HepG2 (cell line): ENCODE data around the gene SETD1B. TPM values are rescaled to one million over a fixed set of nuclear protein-coding genes. Genes with fewer than 3 reads are reported as not detected.
A peak's percentile ranks its signal among the peaks of the same experiment; 100 is the strongest.

Source experiments
- ADNP ChIP-seq: sonication (generic); formaldehyde crosslinking; IDR thresholded peaks from 2 replicates; pipeline ENCODE4 v1.4.0; 2020; ENCODE audit warnings: missing genetic modification reagents
- CENPT ChIP-seq: sonication (generic); formaldehyde crosslinking; IDR thresholded peaks from 2 replicates; pipeline ENCODE4 v1.8.0; 2022; ENCODE audit warnings: low read depth, mild to moderate bottlenecking, moderate library complexity, missing genetic modification reagents
- ELF1 ChIP-seq: sonication (generic); formaldehyde crosslinking; IDR thresholded peaks from 2 replicates; pipeline ENCODE4 v1.4.0; 2020; ENCODE audit warnings: missing genetic modification reagents
- HOXD1 ChIP-seq: sonication (generic); formaldehyde crosslinking; IDR thresholded peaks from 2 replicates; pipeline ENCODE4 v1.5.0; 2020; ENCODE audit warnings: missing genetic modification reagents
- ISX ChIP-seq: sonication (generic); formaldehyde crosslinking; conservative IDR thresholded peaks from 2 replicates; pipeline ENCODE4 v1.5.0; 2020; ENCODE audit warnings: missing genetic modification reagents
- NPAS2 ChIP-seq: sonication (generic); formaldehyde crosslinking; IDR thresholded peaks from 2 replicates; pipeline ENCODE4 v1.8.0; 2022; ENCODE audit warnings: mild to moderate bottlenecking, missing genetic modification reagents, borderline replicate concordance
- RELA ChIP-seq: sonication (generic); formaldehyde crosslinking; IDR thresholded peaks from 2 replicates; pipeline ENCODE4 v1.4.0; 2020; ENCODE audit warnings: missing genetic modification reagents
- RFXANK ChIP-seq: IDR thresholded peaks from 2 replicates; pipeline ENCODE4 v1.6.1; 2016
- SP140L ChIP-seq: sonication (generic); formaldehyde crosslinking; IDR thresholded peaks from 2 replicates; pipeline ENCODE4 v1.4.0; 2020; ENCODE audit warnings: missing genetic modification reagents, borderline replicate concordance
- SRSF9 ChIP-seq: fragments of 200-400 bp; formaldehyde crosslinking; IDR thresholded peaks from 2 replicates; pipeline ENCODE4 v1.6.1; 2018; ENCODE audit warnings: borderline replicate concordance, mild to moderate bottlenecking, low read depth, low read length; ENCODE audit not compliant: insufficient read depth, poor library complexity, severe bottlenecking
- TOE1 ChIP-seq: sonication (generic); formaldehyde crosslinking; IDR thresholded peaks from 2 replicates; pipeline ENCODE4 v1.4.0; 2020; ENCODE audit warnings: mild to moderate bottlenecking, missing genetic modification reagents
- ZC3H4 ChIP-seq: sonication (generic); formaldehyde crosslinking; IDR thresholded peaks from 2 replicates; pipeline ENCODE4 v1.4.0; 2020; ENCODE audit warnings: missing genetic modification reagents, borderline replicate concordance
- ZFAT ChIP-seq: sonication (generic); formaldehyde crosslinking; conservative IDR thresholded peaks from 2 replicates; pipeline ENCODE4 v1.8.1; 2023; ENCODE audit warnings: missing genetic modification reagents, inconsistent platforms
- ZNF20 ChIP-seq: sonication (generic); formaldehyde crosslinking; IDR thresholded peaks from 2 replicates; pipeline ENCODE4 v1.4.0; 2020; ENCODE audit warnings: mild to moderate bottlenecking, moderate library complexity, missing genetic modification reagents
- ZNF251 ChIP-seq: sonication (generic); formaldehyde crosslinking; IDR thresholded peaks from 2 replicates; pipeline ENCODE4 v1.9.0; 2021; ENCODE audit warnings: mild to moderate bottlenecking, missing genetic modification reagents
- ZNF274 ChIP-seq: sonication (generic); formaldehyde crosslinking; IDR thresholded peaks from 2 replicates; pipeline ENCODE4 v1.5.1; 2020; ENCODE audit warnings: mild to moderate bottlenecking, missing genetic modification reagents
- ZNF350 ChIP-seq: sonication (generic); formaldehyde crosslinking; IDR thresholded peaks from 2 replicates; pipeline ENCODE4 v1.4.0; 2020; ENCODE audit warnings: mild to moderate bottlenecking, low read depth, missing genetic modification reagents, borderline replicate concordance
- ZNF558 ChIP-seq: sonication (generic); formaldehyde crosslinking; IDR thresholded peaks from 2 replicates; pipeline ENCODE4 v1.9.0; 2022; ENCODE audit warnings: mild to moderate bottlenecking, missing genetic modification reagents, borderline replicate concordance
- ZNF562 ChIP-seq: sonication (generic); formaldehyde crosslinking; IDR thresholded peaks from 2 replicates; pipeline ENCODE4 v1.8.0; 2022; ENCODE audit warnings: missing genetic modification reagents, borderline replicate concordance
- polyA plus RNA-seq, 8 experiments: library from polyadenylated mRNA; depleted of rRNA in 3 of 8; stranded (reverse) in 7 of 8; unstranded in 1 of 8; fragments of >200 nt; fragmentation: Illumina TruSeq in 4 of 8; extraction: Trizol in 4 of 8; gene quantifications; 2 replicates each; pipeline versions ENCODE4 v1.2.1 to v1.2.3, GENCODE V29; 2011 to 2016; ENCODE audit warnings: low read depth in 4 of 8, missing spikeins in 1 of 8, mixed read lengths in 1 of 8; ENCODE audit not compliant: insufficient read depth in 1 of 8
- total RNA-seq, 5 experiments: library from RNA; depleted of rRNA; stranded (reverse); fragments of >200 nt; fragmentation: Illumina TruSeq; extraction: Trizol; gene quantifications; 2 replicates each; pipeline ENCODE4 v1.2.3, GENCODE V29; 2016; ENCODE audit warnings: low read depth in 1 of 5
- TF ChIP-seq, protein P1 (sequence below): sonication (generic); formaldehyde crosslinking; IDR thresholded peaks from 2 replicates; pipeline ENCODE4 v1.8.0; 2022; ENCODE audit warnings: missing genetic modification reagents, mild to moderate bottlenecking, inconsistent platforms, borderline replicate concordance
- TF ChIP-seq, protein P2 (sequence below): sonication (generic); formaldehyde crosslinking; IDR thresholded peaks from 2 replicates; pipeline ENCODE4 v1.8.1; 2023; ENCODE audit warnings: mild to moderate bottlenecking, missing genetic modification reagents, borderline replicate concordance
- TF ChIP-seq, protein P3 (sequence below): sonication (generic); formaldehyde crosslinking; IDR thresholded peaks from 2 replicates; pipeline ENCODE4 v1.9.0; 2021; ENCODE audit warnings: missing genetic modification reagents, borderline replicate concordance
- TF ChIP-seq, protein P4 (sequence below): sonication (generic); formaldehyde crosslinking; IDR thresholded peaks from 2 replicates; pipeline ENCODE4 v1.4.0; 2020; ENCODE audit warnings: mild to moderate bottlenecking, missing genetic modification reagents, borderline replicate concordance
- TF ChIP-seq, protein P5 (sequence below): IDR thresholded peaks from 2 replicates; pipeline ENCODE4 v1.6.1; 2016; ENCODE audit warnings: missing compliant biosample characterization, missing genetic modification reagents, borderline replicate concordance

The SETD1B gene
- total and polyA plus RNA-seq, 2 of the 13 experiments (the other 11 are each of a cell fraction or from before 2014, with no cell fraction given): 1.1 to 1.4 TPM

DNA sequence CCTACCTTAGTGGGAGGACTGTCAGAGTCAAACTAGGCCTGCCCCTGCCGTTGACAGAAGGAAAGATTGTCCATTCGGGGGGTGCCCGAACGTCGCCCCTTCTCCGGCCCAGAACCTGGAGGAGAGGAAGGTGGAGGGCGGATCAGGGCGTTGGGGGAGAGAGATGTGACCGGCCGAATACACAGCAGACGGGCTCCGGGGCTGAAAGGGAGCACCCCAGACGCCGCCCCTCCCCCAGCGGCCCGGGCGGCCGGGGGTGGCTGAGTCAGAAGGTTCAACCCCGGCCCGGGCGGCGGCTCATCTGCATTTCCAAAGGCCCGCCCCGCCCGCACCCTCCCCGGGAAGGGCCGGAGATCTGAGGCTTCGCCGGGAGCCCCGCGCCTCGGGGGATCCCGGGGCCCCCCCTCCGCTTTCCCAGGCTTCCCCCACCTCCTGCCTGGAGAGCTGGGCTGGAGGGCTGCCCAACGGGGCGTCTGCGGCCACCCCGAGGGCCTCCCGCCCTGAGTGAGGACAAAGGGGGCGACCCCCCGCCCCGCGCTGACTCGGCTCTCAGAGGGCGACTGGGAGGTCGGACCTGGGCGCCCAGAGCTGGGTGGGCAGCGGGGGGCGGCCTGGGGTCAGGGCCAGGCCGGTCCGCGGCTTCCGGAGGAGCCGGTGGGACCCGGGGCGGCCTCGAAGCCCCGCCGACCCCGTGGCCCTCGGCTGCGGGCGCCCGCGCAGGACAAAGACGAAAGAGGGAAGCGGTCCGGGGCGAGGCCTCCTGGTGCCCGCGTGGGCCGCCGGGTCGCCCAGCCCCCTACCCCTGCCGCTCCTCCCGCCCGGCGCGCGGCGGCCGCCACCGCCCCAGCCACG, 3.7 kb upstream of the SETD1B start (continued):
- TF ChIP-seq, protein P1, sequence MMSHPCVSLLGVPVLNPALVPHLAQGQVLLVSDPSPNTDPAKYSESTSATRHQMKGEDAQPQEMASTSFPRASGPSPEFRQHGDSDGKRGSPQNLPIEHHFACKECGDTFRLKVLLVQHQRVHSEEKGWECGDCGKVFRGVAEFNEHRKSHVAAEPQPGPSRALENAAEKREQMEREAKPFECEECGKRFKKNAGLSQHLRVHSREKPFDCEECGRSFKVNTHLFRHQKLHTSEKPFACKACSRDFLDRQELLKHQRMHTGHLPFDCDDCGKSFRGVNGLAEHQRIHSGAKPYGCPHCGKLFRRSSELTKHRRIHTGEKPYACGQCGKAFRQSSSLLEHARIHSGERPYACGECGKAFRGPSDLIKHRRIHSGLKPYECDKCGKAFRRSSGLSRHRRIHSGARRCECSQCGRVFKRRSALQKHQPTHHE: 0 out of 2 replicates have a peak, but pooled peaks have one; percentile 24
- TF ChIP-seq, protein P2, sequence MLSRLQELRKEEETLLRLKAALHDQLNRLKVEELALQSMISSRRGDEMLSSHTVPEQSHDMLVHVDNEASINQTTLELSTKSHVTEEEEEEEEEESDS (CRISPR knock-in tag): no peak
- TF ChIP-seq RELA (no peak; the same call in 1 of the 2 replicates), ZNF558 (0 out of 2 replicates have a peak, but pooled peaks have one; percentile 21), SRSF9 (no peak), RFXANK (CRISPR knock-in tag) (no peak), ZC3H4 (CRISPR knock-in tag) (no peak; the same call in none of the 2 replicates), ELF1 (CRISPR knock-in tag) (no peak), NPAS2 (CRISPR knock-in tag) (no peak), ADNP (CRISPR knock-in tag) (no peak), ZNF20 (CRISPR knock-in tag) (0 out of 2 replicates have a peak, but pooled peaks have one; percentile 20), ZNF251 (no peak), HOXD1 (CRISPR knock-in tag) (no peak), SP140L (no peak), ZNF562 (CRISPR knock-in tag) (no peak), TOE1 (CRISPR knock-in tag) (no peak), ZNF274 (CRISPR knock-in tag) (no peak), CENPT (CRISPR knock-in tag) (no peak), ISX (CRISPR knock-in tag) (no peak), ZFAT (CRISPR knock-in tag) (no peak), ZNF350 (CRISPR knock-in tag) (0 out of 2 replicates have a peak, but pooled peaks have one; percentile 9)
- TF ChIP-seq, protein P3, sequence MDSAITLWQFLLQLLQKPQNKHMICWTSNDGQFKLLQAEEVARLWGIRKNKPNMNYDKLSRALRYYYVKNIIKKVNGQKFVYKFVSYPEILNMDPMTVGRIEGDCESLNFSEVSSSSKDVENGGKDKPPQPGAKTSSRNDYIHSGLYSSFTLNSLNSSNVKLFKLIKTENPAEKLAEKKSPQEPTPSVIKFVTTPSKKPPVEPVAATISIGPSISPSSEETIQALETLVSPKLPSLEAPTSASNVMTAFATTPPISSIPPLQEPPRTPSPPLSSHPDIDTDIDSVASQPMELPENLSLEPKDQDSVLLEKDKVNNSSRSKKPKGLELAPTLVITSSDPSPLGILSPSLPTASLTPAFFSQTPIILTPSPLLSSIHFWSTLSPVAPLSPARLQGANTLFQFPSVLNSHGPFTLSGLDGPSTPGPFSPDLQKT (CRISPR knock-in tag): no peak
- TF ChIP-seq, protein P4, sequence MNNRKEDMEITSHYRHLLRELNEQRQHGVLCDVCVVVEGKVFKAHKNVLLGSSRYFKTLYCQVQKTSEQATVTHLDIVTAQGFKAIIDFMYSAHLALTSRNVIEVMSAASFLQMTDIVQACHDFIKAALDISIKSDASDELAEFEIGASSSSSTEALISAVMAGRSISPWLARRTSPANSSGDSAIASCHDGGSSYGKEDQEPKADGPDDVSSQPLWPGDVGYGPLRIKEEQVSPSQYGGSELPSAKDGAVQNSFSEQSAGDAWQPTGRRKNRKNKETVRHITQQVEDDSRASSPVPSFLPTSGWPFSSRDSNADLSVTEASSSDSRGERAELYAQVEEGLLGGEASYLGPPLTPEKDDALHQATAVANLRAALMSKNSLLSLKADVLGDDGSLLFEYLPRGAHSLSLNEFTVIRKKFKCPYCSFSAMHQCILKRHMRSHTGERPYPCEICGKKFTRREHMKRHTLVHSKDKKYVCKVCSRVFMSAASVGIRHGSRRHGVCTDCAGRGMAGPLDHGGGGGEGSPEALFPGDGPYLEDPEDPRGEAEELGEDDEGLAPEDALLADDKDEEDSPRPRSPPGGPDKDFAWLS (CRISPR knock-in tag): no peak; the same call in 1 of the 2 replicates
- TF ChIP-seq, protein P5, sequence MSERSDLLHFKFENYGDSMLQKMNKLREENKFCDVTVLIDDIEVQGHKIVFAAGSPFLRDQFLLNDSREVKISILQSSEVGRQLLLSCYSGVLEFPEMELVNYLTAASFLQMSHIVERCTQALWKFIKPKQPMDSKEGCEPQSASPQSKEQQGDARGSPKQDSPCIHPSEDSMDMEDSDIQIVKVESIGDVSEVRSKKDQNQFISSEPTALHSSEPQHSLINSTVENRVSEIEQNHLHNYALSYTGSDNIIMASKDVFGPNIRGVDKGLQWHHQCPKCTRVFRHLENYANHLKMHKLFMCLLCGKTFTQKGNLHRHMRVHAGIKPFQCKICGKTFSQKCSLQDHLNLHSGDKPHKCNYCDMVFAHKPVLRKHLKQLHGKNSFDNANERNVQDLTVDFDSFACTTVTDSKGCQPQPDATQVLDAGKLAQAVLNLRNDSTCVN (CRISPR knock-in tag): 0 out of 2 replicates have a peak, but pooled peaks have one; percentile 25
